GM19397 (cell line): ENCODE results near the gene PCYT2.

Source experiments
- ATAC-seq: cut with Tn5 transposase; IDR thresholded peaks from one replicate; pipeline ENCODE4 v1.9.1; 2021; ENCODE audit warnings: mild to moderate bottlenecking, moderate library complexity; ENCODE audit not compliant: unreplicated experiment

Gene PCYT2

GRCh38 chr17:81914103-81914850, 3.1 kb upstream of the PCYT2 start:
- ATAC-seq, result no peak

DNA sequence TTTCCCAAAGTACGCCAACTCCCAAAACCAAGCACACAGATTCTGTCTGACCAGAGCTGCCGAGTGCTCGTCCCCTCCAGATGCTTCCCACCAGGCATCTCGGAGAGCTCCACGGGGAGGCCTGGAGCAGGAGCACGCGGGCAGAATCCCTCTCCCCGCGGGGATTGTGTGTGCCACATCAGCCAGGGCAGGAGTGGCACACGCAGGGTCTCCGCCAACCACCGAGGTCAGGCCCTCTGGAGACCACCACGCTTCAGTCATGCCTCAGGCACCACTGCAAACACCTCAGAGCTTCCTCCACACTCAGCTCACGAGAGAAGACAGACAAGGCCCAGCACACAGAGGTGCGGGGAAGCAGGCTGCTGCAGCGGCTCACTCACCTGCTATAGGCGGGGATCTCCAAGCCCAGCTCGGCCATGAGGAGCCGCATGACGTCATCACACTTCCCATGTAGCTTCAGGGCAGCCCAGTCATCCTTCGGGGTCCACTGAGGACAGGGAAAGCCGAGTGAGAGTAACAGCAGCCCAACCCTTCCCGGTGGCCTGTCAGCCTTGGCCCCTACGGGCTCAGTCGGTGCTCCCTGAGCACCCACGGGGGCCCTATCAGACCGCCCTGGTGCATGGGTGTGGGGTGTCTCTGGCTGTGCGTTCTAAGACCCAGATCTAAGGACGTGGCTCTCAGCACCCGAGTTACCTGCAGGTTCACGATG, 2.3 kb upstream of the PCYT2 start:
- ATAC-seq, result no peak

DNA sequence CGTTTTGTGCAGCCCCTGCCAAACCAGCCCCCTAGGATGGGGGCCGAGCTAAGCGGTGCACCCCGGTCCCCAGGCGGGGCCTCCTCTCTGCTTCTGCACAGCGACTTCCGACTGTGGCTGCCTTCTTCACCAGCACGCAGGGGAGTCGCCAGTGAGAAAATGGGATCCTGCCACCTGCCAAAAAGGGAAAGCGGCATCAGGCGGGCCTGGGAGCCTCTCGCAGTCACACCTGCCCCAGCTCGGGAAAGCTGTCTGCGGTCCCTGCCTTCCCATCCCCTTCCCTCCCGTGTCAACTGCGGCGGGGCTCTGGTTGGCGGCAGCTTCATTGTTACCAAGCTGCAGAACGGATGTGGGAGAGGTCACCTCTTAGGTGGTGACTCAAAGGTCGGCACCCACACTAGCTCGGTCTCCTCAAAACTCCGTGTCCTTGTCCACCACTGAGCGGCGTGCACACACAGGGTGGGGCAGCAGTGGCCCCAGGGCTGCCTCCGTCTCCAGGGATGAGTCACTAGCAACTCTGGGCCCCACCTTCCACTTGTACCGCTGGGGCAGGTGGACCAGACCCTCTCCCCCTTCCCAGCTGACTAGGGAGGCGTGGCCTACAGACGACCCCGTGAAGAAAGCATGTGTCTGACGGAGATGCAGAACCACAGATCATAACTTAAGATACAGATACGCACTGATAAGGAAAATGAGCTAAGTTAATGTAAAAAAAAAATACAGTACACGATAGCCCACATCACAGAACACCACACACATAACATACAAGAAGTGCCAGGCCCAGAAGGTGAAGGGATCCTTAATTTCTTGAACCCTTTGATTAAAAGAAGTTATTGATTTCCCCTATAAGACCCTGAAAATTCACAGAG, 1.5 kb upstream of the PCYT2 start:
- no peak for ATAC-seq

DNA sequence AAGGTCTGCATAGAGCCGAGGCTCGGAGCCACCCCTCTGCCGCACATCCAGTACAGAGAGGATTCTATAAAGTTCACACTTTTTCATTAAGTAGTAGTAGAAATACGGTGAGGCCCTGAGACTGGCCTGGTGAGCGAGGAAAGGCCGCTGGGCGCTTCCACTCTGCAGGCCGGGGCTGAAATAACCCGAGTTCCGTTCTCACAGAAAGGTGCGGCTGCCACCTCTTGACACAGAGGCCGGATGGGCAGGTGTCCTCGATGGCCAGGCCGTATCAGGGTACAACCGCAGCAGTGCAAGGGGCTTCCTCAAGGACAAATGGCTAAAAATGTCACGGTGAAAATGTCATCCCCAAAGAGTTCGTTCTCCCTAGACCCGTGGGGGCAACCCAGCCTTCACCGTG, 770 bp upstream of the PCYT2 start:
- no peak for ATAC-seq

DNA sequence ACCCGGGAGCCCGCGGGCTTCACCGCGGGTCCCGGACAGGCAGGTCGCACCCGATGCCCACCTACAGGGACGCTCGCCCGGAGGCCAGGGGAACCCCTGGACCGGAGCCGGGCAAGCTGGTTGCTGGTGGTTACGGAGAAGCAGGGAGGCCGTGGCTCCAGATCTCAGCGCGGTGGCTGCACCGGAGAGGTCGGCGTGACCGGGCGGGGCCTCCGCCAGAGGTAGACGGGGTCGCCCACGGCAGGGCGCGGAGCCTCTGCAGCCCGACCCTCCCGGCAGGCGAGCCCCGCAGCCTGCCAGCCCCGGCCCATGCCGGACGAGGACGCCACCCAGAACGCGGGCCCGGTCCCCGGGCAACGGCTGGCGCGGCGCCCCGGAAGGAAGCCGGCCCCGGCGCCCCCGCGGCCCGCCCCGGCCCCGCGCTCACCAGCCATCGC, 341 bp downstream of the PCYT2 start:
- ATAC-seq, result peak; percentile 35

DNA sequence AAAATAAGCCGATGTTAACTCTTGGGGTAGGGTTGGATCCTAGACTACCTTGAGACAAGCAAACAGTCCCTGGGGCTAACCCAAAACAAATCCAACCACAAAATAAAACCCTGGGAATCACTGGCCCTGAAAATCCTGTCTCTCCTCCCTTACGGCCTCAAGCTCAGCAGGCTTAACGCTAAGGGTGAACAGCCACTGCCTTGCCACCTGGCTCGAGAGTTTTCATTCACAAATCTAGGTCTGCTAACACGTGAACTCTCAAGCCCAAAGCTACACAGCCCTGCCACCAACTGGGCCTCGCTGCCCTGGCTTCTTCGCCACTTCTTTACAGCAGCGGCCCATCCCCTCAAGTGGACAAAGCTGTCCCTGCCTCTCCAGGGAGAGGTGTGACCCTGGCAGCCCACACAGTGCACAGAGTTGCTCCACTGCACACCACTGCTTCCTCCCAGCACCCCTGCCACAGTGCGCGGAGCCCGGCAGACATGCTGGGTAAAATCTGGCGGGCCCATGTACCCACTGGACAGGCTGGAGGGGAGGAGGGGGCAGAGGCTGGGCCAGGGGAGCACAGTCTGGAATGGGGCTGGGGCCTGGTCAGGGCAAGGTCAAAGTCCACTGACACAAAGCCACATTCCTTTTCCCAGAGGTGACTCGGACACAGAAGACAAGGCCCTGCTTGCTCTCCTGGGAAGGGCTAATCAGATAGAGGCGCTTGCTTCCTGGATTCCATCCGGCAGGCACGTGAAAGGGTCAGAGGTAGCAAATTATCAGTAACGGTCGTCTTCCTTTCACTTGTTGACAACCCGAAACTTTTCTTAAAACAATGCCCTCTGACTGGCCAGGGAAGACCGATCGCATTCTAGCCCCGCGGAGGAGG, 996 bp downstream of the PCYT2 start:
- no peak for ATAC-seq

DNA sequence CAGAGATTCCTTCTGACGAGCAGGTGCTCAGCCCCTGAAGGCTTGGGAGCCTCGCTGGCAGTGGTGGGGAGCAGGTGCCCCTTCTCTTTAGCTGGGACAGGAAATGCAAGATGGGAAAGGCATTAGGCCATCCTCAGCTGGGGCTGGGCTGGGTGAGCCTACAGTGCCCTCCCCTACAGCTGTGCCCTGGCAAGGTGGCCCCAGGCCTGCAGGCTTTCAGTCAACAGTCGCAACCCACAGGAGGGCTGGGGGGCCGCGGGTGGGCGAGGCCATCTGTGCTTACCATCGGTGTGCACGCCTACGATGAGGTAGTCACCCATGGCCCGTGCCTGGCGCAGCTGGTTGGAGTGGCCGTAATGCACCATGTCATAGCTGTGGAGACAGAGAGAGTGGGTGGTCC, 2.0 kb downstream of the PCYT2 start:
- no peak for ATAC-seq

DNA sequence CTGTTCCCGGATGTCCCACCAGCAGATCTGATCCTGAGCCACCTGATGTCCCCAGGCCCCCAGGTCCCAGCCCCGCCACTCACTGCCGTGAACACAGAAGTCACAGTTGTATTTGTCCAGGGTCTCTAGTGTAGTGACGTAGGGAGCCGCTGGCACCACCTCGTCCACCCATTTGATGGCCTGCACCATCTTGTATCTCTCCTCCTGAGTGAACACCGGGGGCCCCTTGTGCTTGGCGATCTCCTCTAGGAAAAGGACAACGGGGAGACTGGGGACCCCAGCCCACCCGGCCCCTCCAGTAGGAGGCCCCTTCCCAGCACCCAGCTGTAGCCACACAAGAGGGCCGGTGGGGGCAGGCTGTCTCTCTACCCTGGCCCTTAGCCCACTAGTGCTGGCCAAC, 2.4 kb downstream of the PCYT2 start:
- no peak for ATAC-seq

GRCh38 chr17:81907219-81908145, 3.7 kb downstream of the PCYT2 start:
- ATAC-seq, result no peak

- no peak for ATAC-seq
These were observed 4.6 kb downstream of the PCYT2 start for GRCh38 chr17:81906476-81907218.

DNA sequence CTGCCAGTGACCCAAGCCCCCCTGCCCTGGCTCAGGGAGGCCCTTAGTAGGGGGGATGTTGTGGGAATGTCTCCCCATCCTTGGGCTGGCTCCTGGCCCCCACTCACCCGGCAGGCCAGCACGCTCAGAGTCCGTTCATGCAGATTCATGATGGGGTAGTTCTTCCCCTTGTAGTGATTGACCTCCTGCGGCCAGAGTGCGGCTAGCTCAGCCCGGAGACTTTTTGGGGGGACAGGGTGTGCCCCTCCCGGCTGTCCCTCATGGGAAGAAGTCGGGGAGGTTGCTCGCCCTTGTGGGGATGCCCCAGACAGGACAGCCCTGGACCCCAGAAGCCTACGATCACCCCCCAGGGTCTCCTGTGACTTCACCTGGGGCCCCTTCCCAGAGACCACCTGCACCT, 5.2 kb downstream of the PCYT2 start:
- ATAC-seq, result no peak

DNA sequence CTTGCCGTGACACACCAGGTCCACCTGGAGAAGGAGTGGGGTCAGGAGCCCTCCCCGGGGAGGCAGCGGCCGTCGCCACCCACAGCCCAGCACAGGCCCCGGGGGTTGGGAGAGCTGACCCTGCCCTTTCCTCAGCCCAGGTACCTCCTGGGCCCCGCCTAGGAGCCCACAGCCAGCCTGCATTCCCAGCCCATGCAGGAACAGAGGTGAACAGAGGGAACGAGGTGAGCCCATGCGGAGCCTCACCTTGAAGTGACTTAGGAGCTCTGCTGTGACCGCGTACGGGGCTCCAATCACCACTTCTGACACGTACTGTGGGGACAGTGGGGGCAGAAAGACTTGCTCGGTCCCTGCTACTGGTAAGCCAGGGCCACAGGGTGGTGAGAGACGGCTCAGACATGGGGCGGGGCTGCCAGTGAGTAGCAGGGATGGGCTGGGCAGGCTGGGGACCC, 5.7 kb downstream of the PCYT2 start:
- ATAC-seq, result no peak

DNA sequence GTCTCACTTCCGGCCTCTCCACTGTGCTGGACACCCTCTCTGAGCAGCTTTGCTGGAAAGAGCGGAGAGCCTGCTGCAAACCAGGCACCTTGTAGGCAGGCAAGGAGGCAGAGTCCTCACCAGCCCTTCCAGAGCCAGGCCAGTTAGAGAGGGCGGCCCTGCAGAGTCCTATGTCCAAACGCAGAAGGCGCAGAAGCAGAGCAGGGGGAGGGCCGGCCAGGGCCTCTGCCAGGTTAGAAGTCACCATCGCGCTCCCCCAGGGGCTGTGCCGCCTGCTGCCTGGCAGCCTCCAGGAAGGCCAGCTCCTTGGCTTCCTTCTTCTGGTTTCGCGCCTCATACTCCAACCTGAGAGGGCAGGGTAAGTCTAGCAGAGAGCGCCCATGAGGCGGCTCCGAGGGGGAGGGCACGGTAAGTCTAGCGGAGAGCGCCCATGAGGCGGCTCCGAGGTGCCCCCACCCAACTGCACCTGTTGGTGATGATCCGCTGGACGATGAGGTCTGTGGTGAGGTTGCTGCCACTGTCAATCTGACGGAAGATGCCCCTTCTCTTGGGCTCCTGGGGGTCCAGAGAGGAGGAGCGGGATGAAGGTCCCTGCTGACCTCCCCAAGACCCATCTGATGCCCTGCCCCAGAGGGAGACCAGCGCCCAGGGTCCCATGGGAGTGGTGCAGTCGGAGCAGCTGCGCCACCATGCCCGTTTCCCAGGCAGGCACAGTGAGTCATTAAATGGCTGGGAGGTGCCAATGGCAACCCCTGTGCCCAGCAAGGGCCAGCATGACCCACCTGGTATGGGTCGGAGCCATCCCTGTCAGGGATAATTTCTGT, 6.4 kb downstream of the PCYT2 start:
- no peak for ATAC-seq

DNA sequence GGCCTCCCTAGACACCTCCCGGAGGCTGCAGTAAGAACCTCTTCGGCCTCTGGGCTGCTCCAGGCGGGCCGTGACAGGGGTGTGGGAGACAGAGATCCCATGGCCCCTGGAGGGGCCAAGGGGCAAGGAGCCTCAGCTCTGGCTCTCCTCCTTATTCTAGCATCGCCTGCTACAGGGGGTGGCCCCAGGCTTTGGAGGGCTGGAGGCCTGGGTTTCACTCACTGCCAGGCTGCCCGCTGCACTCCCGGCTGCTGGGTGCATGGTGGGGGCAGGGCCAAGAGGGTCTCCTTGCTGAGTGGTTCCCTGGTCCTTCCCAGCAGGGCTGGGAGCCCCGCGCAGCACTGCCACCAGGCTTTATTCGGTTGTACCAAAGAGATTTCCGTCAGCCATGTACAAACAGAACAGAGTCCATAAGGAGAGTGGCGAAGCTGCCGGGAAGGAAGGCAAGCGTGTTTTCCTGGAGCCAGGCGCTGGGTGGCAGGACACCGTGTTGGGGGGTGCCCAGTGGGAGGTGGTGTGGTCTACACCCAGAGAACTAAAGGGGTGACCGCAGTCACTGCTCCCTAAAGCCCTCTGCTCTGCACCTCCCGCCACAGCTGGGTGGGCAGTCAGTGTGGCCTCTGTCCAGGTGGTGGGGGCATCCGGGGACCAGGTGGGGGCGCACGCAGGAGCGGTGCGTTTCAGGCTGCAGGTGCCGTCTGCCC, 7.2 kb downstream of the PCYT2 start:
- no peak for ATAC-seq

DNA sequence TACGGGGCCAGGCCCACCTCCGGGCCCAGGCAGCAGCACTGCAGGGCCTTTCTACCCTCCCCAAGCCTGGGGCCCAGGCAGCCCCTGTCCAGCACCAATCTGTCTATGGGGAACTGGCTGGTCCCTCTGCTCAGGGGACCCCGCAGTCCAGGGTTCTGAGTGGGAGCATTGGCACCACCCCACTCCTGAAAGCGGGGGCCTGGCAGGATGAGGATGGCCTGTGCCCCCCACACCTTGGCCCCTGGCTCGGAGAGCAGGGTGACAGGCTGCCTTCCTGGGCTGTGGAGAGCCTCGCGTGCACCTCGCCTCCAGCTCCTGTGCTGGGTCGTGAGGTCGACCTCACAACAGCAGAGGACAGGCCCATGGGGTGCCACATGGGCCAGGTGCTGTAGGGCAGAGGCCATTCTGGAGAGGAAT, 7.8 kb downstream of the PCYT2 start:
- ATAC-seq, result no peak

GRCh38 chr17:81902653-81903414, 8.4 kb downstream of the PCYT2 start:
- ATAC-seq, result no peak
